Spleen (tissue), 7 donors: ENCODE results near the gene NUP210L.

Experiments used
- POLR2A ChIP-seq, 3 donors: fragments of 450-650 bp; IDR thresholded peaks; one replicate each; pipeline ENCODE4 v1.5.1; 2017; ENCODE audit warnings: antibody characterized with exemption in 3 of 3, mild to moderate bottlenecking in 1 of 3
- TF ChIP-seq, protein P1 (sequence below), 11 experiments: fragments of 200-600 bp in 7 of 11; fragments of 450-650 bp in 4 of 11; sonication (generic) in 4 of 11; IDR thresholded peaks in 8 of 11; conservative IDR thresholded peaks in 3 of 11; 1 replicate in 7 of 11; 2 replicates in 4 of 11; pipeline versions ENCODE4 v1.4.0 to v1.8.0; 2016 to 2021; ENCODE audit warnings: antibody characterized with exemption in 11 of 11, inconsistent platforms in 4 of 11, mild to moderate bottlenecking in 1 of 11
- donor health status: DM: no; HTN: no; CAD: no; lungs with moderate emphysema.
- donor health status: DM: no; HTN: no; CAD: no.
- donor health status: DM: no; HTN: no; CAD: no.

DNA sequence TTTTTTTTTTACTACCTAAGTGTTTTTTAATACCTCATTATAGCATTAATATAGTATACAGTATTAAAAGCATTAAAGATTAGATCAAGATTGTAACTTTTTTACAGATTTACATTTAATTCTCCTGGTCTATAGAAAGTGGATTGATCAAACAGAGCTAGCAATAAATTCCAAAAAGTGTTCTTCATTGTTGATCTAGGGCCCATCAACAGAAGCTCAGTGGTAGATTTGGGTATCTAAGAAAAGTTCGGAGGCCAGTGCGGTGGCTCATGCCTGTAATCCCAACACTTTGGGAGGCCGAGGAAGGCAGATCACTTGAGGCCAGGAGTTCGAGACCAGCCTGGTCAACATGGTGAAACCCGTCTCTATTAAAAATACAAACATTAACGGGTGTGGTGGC, 12.5 kb downstream of the NUP210L start:
- TF ChIP-seq POLR2A (IDR thresholded peaks at IDR 0.05): no peak
- TF ChIP-seq, protein P1, sequence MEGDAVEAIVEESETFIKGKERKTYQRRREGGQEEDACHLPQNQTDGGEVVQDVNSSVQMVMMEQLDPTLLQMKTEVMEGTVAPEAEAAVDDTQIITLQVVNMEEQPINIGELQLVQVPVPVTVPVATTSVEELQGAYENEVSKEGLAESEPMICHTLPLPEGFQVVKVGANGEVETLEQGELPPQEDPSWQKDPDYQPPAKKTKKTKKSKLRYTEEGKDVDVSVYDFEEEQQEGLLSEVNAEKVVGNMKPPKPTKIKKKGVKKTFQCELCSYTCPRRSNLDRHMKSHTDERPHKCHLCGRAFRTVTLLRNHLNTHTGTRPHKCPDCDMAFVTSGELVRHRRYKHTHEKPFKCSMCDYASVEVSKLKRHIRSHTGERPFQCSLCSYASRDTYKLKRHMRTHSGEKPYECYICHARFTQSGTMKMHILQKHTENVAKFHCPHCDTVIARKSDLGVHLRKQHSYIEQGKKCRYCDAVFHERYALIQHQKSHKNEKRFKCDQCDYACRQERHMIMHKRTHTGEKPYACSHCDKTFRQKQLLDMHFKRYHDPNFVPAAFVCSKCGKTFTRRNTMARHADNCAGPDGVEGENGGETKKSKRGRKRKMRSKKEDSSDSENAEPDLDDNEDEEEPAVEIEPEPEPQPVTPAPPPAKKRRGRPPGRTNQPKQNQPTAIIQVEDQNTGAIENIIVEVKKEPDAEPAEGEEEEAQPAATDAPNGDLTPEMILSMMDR (IDR thresholded peaks at IDR 0.05 in 8 of 11, conservative IDR thresholded peaks at IDR 0.05 in 3 of 11): no peak
